NCI-H524 (cell line): ENCODE measurements around the gene CRKL.

Experiments used
- DNase-seq, 2 experiments: peaks; one replicate each; lab custom pipeline; 2025; lab: John Stamatoyannopoulos, UW

Gene CRKL

DNA sequence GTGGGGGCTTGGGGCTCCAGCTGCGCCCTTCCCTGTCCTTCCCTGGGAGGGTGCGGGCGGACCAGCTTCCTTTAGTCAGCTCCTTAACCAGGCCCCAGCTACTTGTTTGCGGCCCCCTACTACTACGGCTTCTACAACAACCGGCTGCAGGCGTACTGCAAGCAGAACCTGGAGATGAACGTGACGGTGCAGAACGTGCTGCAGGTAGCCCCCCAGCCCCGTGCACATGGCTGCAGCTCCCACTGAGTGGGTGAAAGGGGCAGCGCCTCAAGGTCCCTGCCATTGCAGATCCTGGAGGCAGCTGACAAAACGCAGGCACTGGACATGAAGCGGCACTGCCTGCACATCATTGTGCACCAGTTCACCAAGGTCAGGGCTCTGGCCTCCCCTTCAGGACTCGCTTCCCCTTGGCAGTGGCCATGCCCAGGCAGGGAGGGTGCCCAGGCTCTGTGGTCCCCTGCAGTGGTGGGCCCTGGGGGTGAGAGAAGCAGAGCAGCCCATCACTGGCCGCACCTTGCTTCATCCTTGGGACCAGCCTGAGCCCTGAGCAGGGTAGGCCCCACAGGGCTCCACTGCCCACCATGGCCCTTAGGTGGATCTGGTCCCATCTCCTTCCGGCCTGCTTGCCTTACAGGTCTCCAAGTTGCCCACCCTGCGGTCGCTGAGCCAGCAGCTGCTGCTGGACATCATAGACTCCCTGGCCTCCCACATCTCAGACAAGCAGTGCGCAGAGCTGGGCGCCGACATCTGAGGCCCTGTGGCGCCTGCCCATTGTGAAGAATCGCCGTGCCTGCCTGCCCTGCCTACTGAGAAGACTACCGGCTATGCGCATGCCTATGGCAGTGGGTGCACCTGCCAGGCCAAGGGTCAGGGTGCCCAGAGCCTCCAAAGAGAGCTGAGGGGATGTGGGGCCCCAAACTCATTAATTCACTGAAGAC lies 79.7 kb downstream of the CRKL start:
- no peak for DNase-seq

- no peak for DNase-seq
These were observed 80.5 kb downstream of the CRKL start for GRCh38 chr22:20997536-20998257.

DNA sequence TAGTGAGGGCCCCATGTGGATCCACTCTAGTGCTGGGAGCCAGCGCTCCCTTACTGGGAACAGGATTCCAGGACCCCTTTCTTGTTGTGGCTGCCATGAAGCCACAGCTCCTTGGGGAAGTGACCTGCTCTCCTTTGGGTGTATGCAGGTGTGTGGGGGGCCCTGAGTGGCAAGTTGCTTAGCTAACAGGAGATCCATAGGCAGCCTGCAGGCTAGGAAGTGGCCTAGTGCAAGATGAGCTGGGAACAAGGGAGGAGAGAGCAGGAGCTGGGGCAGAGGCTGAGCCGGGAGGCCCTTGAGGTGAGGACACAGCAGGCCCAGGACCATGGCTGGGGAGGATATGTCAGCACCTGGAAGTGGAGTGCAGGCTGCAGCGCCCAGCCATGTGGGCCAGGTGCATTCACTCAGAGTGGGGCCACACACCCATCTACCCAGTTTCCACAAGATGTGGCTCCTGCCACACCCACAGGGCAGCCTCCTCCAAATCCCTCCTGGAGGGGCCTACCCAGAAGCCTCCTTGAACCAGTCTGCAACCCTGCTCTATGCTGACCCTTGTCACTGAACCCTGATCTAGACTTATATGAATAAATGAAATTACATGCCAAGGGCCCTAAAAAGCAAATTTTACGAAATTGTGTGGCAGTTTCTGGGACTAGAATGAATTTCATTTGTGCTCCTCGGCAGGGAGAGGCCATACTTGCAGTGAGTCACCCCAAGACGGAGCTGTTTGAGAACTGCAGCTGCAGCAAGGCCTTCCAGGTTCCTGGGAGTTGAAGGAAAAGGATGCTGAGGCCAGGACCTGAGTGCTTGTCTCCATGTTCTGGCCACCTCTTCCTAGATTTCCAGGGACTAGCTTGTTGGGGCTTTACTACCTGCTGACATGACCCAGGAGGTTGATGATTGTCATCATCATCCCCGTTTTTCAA lies 81.5 kb downstream of the CRKL start:
- no peak for DNase-seq

GRCh38 chr22:20999350-21000206 lies 82.4 kb downstream of the CRKL start:
- DNase-seq, result no peak

GRCh38 chr22:21000207-21000986 lies 83.2 kb downstream of the CRKL start:
- no peak for DNase-seq

- DNase-seq, result no peak
These were observed 83.9 kb downstream of the CRKL start for GRCh38 chr22:21000987-21001600.

DNA sequence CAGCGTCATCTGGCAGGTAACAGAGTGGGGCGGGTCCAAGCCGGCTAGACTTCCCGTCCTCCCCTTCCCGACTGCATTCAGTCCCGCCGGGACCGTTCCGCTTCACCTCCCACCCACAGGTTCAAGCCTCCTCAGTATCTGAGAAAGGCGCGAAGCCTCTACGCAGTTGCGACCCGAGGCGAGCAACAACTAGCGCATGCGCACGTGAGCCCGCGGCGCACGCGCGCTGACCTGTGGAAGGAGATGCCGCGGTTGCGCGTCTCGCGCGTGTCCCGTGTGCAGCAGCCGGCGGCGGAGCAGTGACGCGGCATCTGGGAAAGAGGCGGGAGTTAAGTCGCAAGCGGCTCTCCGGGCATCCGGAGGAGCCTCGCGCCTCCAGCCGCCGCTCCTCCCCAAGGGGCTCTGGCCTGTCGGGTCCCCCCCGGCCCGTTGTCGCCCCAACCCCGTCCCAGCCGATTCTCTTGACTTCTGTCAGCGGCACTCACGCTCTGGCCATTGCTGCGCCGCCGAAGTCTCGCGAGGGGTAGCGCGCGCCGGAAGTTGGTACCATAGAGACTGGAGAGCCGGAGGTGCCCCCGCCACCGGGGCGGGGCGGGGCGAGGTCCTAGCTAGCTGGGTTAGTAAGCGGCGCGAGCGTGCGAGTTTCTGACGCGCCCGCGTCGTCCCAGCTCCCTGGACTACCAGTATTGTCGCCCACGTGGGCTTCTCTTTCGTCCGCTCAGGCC lies 84.6 kb downstream of the CRKL start, which contains the start of gene THAP7:
THAP7 (minus strand) TSS at position 518 of the 725 bp plus-strand sequence; CDS start at position 311, 207 bp downstream.
- peak; percentile 93 to 96 for DNase-seq
